Hematopoietic multipotent progenitor cell treated with erythropoietin and hydrocortisone succinate and interleukin-3 and kit ligand, for 6 days (in vitro differentiated cells): ENCODE results near the gene PARN.
"Not testable (repeated sequence)": the region's sequence is repeated elsewhere in the genome, so short reads cannot be mapped to it uniquely, and the experiment has no call there.

ENCODE experiments used
- DNase-seq: peaks from one replicate; pipeline ENCODE4 v3.0.0-alpha.2; 2015

PARN gene

GRCh38 chr16:14632693-14633569 lies 2.9 kb upstream of the PARN start, which contains the start of gene BFAR:
BFAR (plus strand) TSS chr16:14632951; CDS start chr16:14644347, 11,396 bp downstream.
- peak; percentile 98 for DNase-seq

- not testable (repeated sequence) for DNase-seq
Measured at GRCh38 chr16:14630620-14631330, 715 bp upstream of the PARN start.

- peak; percentile 40 for DNase-seq
Measured at GRCh38 chr16:14629612-14629918, 495 bp downstream of the PARN start.

GRCh38 chr16:14628806-14629611 lies 1.1 kb downstream of the PARN start:
- no peak for DNase-seq

GRCh38 chr16:14627078-14627477 lies 3.0 kb downstream of the PARN start:
- DNase-seq: no peak

- no peak for DNase-seq
Measured at GRCh38 chr16:14618566-14618965, 11.5 kb downstream of the PARN start.

GRCh38 chr16:14616280-14616679 lies 13.8 kb downstream of the PARN start:
- DNase-seq: no peak

GRCh38 chr16:14613991-14614390 lies 16.1 kb downstream of the PARN start:
- DNase-seq: no peak

GRCh38 chr16:14611660-14612059 lies 18.4 kb downstream of the PARN start:
- no peak for DNase-seq

- DNase-seq: no peak
Measured at GRCh38 chr16:14609716-14610115, 20.3 kb downstream of the PARN start.

GRCh38 chr16:14608604-14609003 lies 21.5 kb downstream of the PARN start:
- no peak for DNase-seq

- no peak for DNase-seq
Measured at GRCh38 chr16:14608111-14608566, 21.9 kb downstream of the PARN start.

GRCh38 chr16:14606102-14606501 lies 24.0 kb downstream of the PARN start:
- no peak for DNase-seq

GRCh38 chr16:14602443-14602963 lies 27.6 kb downstream of the PARN start:
- no peak for DNase-seq

- peak; percentile 51 for DNase-seq
Measured at GRCh38 chr16:14600164-14600563, 29.9 kb downstream of the PARN start.

- no peak for DNase-seq
Measured at GRCh38 chr16:14586637-14587305, 43.3 kb downstream of the PARN start.

- DNase-seq: no peak
Measured at GRCh38 chr16:14585287-14585686, 44.8 kb downstream of the PARN start.

GRCh38 chr16:14580926-14581325 lies 49.1 kb downstream of the PARN start:
- not testable (repeated sequence) for DNase-seq

GRCh38 chr16:14579266-14579665 lies 50.8 kb downstream of the PARN start:
- no peak for DNase-seq

- no peak for DNase-seq
Measured at GRCh38 chr16:14576532-14576931, 53.5 kb downstream of the PARN start.

- DNase-seq: no peak
Measured at GRCh38 chr16:14576069-14576468, 54.0 kb downstream of the PARN start.

- not testable (repeated sequence) for DNase-seq
Measured at GRCh38 chr16:14574698-14575415, 55.2 kb downstream of the PARN start.
